Heart left ventricle (tissue), 13 donors: ENCODE measurements around the gene ACTR3C.

Experiments
- POLR2A ChIP-seq, 2 donors: fragments of 450-650 bp; IDR thresholded peaks; one replicate each; pipeline ENCODE4 v1.6.1; 2017; ENCODE audit warnings: antibody characterized with exemption in 2 of 2, mild to moderate bottlenecking in 2 of 2, moderate library complexity in 2 of 2
- TF ChIP-seq, protein P1 (sequence below), 12 donors: fragments of 200-600 bp; sonication (generic) in 4 of 12; IDR thresholded peaks; one replicate each; pipeline versions ENCODE4 v1.5.0 to v1.8.0; 2018 to 2022; ENCODE audit warnings: antibody characterized with exemption in 12 of 12, mild to moderate bottlenecking in 5 of 12
- donor health status: ischemic (EF 13 %, LVEDD 7.1; RV severe dilation, severe dysfunction).
- donor health status: DM: no; HTN: yes; CAD: no.
- donor health status: DM: no; HTN: no; CAD: no.
- donor health status: ischemic (EF 25% LVEDD 6.9; RV normal size, moderate dysfunction).
- donor health status: ischemic (EF 25% LVEDD 5.7; RV mildly dilated, moderate dysfunction).
- donor health status: ischemic (EF 35%, LVEDD 5.7; RV mildly dilated, moderate dysfunction).
- donor health status: nonischemic (EF 11% LVEDD 7.7; RV severe dilation, severe dysfunction).
- donor health status: DM: yes; HTN: yes; CAD: no.
- donor health status: PGD.
- donor health status: ischemic (EF 29% LVEDD 5.4; RV normal size, mild dysfunction).
- donor health status: nonischemic (EF 23%, LVEDD 6.1; RV moderate dilation, normal function).

GRCh38 chr7:150355666-150356059, 32.3 kb upstream of the ACTR3C start:
- TF ChIP-seq, protein P1, sequence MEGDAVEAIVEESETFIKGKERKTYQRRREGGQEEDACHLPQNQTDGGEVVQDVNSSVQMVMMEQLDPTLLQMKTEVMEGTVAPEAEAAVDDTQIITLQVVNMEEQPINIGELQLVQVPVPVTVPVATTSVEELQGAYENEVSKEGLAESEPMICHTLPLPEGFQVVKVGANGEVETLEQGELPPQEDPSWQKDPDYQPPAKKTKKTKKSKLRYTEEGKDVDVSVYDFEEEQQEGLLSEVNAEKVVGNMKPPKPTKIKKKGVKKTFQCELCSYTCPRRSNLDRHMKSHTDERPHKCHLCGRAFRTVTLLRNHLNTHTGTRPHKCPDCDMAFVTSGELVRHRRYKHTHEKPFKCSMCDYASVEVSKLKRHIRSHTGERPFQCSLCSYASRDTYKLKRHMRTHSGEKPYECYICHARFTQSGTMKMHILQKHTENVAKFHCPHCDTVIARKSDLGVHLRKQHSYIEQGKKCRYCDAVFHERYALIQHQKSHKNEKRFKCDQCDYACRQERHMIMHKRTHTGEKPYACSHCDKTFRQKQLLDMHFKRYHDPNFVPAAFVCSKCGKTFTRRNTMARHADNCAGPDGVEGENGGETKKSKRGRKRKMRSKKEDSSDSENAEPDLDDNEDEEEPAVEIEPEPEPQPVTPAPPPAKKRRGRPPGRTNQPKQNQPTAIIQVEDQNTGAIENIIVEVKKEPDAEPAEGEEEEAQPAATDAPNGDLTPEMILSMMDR (IDR thresholded peaks at IDR 0.05) = no peak
- no peak for TF ChIP-seq POLR2A (IDR thresholded peaks at IDR 0.05)
